Mucosa of gallbladder (tissue), 1 donor: Measurements from ENCODE around the gene ACKR1. TPM values are rescaled to one million over a fixed set of nuclear protein-coding genes. Genes with fewer than 3 reads are reported as not detected.

Experiments
- DNase-seq: peaks from one replicate; pipeline ENCODE4 v3.0.0-alpha.2; 2020; ENCODE audit warnings: low spot score
- total RNA-seq: library from RNA; stranded (reverse); gene quantifications from one replicate; pipeline ENCODE4 v1.2.1, GENCODE V29; 2021
- donor health status: DM: no; HTN: no; CAD: no.

Gene ACKR1, protein sequence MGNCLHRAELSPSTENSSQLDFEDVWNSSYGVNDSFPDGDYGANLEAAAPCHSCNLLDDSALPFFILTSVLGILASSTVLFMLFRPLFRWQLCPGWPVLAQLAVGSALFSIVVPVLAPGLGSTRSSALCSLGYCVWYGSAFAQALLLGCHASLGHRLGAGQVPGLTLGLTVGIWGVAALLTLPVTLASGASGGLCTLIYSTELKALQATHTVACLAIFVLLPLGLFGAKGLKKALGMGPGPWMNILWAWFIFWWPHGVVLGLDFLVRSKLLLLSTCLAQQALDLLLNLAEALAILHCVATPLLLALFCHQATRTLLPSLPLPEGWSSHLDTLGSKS
- 23.3 TPM for total RNA-seq

DNA sequence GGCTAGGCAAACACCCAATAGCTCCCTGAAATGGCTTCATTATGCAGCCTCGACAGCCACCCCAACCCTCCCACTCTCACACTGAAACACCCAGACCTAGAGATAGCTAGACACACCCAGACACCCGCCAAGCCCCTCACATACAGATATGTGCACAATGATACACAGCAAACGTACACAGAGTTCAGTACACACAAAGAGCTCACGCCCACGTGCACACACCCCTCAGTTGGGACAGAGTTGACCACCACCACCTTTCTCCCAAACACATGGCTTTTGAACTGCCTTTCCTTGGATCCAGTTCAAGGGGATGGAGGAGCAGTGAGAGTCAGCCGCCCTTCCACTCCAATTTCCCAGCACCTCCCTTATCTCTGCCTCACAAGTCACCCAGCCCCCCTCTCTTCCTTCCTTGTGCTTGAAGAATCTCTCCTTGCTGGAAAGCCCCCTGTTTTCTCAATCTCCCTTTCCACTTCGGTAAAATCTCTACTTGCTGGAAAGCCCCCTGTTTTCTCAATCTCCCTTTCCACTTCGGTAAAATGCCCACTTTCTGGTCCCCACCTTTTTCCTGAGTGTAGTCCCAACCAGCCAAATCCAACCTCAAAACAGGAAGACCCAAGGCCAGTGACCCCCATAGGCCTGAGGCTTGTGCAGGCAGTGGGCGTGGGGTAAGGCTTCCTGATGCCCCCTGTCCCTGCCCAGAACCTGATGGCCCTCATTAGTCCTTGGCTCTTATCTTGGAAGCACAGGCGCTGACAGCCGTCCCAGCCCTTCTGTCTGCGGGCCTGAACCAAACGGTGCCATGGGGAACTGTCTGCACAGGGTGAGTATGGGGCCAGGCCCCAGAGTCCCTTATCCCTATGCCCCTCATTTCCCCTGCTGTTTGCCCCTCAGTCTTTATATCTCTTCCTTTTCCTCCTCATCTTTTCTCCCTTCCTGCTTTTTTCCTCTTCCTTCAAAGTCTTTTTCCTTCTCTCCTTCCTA lies at the start of gene ACKR1:
TSS of gene ACKR1 (plus strand) at position 715 of the 981 bp plus-strand sequence. CDS start at position 800, 85 bp downstream.
- no peak for DNase-seq

DNA sequence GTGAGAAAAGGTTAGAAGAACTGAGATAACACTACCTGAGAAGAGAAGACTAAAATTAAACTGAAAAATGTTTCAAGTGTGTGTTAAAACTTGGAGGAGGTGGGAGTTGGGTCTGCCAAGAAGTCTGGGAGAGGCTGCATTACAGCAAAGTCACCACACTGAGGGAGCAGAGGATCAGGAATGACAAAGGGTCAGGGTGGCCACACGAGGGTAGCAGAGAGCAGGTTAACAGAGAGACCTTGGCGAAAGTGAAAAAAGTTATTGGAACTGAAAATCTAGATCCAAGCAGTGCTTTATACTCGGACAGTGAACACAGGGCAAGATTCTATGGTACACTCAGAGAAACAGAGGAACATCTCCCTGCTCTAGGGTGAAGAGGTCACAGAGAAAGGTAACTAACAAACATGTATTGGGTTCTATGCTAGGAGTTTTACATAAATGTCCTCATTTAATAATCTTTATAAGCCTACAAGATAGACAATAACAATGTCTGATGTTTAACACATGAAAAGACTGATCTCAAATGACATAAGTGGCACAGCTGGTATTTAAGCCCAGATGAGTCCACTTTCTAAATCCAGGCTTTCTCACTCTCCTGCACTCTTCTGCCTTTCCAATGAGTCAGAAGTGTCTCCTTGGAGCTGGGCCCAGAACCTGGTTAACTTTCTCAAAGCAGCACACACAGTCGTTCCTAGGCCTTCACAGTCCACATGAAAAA lies 43.5 kb upstream of the ACKR1 start:
- DNase-seq = peak; percentile 70

DNA sequence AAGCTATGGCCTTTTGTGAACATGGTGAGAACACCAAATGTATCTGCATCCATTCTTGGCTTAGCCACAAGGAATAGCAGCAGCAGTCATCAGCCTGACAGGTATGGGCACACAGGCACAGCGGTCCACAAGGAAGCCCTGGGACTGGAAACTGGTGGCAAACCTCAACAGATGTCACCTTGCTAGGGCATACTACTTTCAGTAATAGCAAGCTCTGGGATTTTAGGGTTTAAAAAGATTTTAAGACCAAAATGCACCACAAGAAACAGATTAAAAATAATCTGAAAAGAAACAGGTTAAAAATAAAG lies 43.0 kb upstream of the ACKR1 start:
- DNase-seq = no peak

DNA sequence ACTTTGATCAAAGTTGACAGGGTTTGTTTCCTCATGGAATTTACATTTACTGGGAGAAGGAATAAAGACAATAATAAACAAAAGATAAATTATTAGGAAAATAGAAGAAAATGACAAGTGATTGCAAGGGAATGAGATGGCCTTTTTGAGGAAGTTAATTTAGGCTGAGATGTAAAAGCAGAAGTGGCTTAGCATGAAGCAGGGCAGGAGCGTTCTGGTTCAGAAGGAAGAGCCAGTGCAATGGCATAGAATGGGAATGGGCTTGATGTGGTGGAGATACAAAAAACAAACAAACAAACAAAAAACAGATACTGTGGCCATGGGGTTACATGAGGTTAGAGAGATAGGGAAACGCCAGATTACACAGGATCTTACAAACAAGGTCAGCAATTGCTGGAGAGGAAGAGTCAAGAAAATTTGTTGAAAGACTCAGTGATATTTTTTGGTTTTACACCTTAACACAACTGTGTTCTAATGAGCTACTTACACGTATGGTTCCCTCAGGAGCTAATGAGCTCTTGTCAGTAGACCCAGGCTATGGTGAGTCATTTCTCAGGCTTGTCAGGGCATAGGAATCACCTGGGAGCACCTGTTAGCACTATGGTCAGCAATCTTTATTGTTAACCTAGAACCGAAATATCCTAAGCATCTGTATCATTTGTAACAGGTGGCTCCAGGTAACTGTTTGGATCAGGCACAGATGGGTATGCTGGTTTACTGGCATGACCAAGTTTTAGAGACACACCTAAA lies 42.0 kb upstream of the ACKR1 start:
- DNase-seq = no peak

DNA sequence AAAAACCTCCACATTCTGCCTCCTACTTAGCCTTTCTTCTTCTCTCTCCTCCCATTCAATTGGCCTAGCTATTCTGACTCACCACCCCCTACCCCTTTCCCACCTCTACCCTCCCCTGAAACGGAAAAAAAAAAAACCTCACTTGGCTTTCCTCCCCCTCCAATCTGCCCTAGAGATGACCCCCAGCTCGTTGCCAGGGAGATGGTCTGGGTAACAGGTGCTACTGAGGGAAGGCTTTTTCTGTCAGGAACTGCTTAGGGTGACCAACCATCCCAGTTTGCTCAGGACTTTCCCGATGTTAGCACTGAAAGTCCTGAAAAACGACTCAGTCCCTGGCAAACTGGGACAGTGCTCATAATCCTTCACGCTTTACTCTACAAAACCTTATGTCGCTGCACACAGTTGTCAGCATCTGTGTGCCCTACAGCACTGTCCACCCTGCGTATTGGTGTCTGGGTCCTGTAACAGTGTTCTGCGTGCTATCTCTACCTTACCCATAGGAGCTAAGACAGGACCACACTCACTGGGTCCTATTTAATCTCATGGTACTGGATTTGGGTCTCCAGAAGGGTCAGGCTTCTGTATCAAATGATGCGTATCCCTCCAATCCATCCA lies 41.0 kb upstream of the ACKR1 start:
- DNase-seq = no peak

DNA sequence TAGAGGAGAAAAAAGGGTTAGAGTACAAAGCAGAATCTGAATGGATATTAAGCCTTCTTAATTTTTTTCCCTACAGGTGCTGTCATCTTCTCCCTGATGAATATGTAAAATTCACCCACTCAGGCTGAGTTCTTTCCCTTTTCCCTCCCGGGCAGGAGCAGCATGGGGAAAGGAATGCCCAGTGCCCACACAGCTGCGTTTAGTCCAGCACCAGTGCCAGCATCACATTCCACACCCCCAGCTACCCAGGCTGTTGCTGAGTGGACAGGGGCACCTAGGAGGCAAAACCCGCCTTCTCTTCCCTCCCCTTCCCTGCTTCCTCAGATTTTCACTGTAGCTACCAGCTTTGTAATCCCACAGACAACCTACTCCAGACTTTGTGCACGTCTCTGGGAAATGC lies 36.6 kb upstream of the ACKR1 start:
- DNase-seq = no peak

DNA sequence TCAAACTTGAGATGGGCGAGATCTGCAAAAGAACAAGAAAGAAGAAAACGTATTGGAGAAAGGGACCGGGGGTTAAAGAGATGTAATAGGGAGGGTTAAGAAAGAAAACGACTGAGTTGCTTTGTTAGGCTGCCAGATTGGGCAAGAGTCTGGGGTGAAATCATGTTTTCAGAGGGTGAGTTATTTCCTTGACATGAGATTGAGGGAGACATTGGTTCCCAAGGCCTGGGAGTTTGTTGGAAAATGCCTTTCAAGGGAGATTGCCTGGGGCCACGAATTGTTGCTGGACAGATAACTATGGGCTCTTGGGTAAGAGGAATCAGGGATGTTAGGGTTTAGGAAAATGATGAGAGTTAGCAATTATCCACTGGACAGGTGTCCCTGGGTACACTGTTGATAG lies 34.0 kb upstream of the ACKR1 start:
- no peak for DNase-seq

DNA sequence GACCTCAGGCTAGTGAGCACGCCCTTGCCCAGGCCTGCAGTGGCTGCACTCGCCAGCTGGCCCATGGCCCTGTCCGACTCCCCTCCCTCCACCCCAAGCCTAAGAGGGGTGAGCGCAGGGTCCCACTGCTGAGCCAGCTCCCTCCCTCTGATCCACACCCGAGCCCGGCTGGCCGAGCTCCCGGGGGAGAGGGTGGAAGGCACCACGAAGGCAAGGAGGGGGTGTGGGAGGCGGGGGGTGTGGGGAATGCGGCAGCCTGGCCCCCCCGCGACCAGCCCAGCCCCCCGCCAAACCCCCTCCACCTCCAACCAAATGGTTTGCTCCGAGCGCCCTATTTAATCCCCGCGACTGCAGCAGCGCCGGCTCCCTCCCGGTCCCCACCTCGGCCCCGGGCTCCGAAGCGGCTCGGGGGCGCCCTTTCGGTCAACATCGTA lies 33.4 kb upstream of the ACKR1 start, which contains the start of gene CADM3:
TSS of gene CADM3 (plus strand) at position 362 of the 434 bp plus-strand sequence. CDS start 151 bp downstream, outside the sequence.
- DNase-seq = no peak

DNA sequence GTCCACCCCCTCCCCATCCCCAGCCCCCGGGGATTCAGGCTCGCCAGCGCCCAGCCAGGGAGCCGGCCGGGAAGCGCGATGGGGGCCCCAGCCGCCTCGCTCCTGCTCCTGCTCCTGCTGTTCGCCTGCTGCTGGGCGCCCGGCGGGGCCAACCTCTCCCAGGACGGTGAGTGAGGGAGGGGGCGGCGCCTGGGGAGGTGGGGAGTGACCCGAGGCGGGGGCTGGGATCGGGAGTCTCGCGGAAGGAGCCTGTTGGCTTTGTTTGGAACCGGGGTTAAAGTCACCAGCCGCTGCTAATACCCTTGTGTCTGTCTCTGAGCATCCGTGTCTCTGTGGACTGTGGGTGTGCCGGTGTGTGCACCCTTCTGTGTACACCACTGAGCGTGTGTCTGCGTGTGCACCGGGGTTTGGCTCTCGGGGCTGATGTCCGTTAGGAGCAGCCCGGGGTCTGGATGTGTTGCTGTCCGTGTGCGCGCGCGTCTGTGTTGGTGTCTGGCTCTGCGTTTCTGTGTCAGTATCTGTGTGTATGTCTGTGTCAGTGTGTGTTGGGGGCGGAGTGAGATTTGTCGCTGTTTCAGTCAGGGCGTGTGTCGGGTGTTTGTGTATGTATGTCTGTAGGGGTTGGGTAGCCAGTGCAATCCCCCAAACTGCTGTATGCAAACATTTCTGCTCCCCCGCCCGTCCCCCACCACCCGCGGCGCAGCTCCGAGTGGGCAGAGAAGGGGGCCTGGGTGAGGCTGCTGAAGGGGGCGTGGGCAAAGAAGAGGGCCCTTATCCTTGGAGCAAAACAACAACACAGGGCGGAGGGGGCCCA lies 32.8 kb upstream of the ACKR1 start:
- DNase-seq = no peak

DNA sequence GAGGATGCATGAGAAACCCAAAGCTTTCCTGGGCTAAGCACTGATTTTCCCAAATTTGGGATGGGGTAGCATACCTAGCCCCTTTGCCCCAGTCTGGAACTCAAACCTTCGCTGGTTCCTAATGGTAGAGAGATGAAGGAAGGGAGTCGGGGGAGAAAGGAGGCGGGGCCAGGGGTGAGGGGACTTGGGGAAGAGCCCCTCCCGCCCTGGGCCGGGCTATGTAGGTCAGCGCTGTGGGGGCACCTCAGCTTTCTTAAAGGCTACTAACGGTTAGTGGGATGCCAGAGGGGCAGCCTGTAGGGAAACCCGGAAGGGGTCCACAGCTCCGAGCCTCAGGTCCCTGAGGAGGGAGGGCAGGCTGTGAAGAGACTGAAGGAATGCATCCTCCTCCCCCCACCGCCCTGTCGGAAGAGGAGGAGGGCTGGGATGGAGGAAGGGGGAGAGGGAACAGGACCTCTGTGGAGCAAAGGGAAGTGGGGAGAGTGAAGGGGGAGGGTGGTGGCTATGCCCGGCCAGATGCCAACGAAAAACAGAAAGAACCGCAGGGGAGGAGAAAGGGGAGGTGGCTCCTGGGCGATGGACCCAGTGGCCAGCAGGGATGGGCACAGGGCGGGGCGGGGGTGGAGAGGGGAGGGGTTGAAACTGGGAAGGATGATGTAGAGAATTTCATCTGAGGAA lies 31.9 kb upstream of the ACKR1 start:
- no peak for DNase-seq

DNA sequence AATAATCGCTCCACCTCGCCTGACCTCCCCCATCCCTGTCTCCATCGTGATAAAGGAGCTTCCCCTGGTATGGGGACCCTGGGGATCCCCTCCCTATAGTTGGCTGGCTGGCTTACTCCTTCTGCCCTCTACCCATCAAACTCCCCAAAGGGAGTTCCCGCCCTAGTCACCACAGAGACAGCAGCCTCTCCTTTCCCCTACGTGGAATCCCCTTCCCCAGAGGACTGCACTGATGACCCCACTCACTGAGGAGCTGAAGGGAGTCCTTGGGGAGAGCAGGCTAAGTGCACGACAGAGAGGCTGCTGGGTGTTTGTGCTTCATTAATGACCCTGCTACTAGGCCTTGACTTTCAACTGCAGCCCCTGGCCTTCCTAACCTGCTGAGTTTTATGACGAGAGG lies 31.4 kb upstream of the ACKR1 start:
- no peak for DNase-seq

DNA sequence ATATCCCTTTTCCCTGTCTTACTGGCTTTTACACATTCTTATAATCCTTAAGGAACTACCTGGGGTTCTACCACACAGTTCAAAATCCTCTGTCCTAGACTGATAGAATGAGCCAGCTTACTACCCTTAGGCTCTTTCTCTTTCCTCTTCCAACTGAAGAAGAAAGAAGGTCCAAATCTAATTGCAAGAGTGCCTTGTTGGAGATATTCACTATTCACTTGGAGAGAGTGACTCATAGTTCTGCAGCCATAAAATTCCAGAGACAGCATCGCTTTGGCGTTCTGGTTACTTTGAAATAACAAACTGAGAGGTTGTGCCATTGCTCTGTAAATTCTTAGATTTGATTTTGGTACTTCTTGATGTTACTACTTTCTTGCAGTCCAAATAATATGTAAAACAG lies 29.1 kb upstream of the ACKR1 start:
- DNase-seq = no peak

DNA sequence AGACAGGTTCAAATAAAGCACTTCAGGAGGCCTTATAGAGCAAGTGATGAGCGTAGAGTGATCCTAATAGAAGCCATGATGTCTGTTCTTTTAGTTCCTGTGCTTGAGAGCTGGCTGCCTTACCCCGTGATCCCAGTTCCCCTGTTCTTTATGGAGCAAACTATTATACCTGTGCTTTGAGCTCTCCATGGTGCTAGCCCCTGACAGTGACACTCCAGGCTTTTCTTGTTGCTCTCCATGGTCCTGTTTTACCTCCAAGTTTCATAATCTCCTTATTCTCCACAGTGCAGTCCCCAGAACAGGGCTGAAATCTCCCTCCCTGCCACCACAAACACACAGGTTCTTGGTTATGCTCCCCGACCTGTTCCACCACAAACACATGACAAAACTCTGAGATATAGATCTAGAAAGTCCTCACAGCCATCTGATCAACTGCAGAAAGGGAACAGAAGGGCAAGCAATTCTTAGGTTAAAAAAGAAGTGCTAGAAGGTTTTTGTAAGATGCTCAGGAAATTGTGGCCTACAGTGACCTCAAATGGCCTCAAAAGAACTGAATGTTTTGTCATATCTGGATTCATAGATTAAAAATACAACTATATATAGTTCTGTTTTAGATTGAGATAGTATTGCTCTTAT lies 27.3 kb upstream of the ACKR1 start:
- DNase-seq = peak; percentile 72

DNA sequence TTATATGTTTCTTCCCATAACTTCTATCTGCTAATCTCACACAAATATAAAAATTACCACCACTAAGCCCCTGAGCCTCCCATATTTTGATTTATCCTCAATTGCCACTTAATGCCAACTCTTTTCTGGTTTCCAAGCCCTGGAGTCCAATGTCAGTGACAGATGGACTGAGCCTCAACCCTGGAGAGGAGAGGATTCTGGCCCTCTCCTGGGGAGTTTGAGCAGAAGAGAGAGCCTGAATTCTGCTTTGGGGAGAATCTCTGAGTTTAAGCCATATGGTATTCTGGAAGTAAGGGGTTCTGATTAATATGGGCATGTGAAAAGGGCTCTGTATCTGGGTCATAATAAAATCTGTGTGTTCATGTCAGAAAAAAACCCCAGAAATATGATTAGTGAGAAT lies 24.8 kb upstream of the ACKR1 start:
- DNase-seq = no peak

DNA sequence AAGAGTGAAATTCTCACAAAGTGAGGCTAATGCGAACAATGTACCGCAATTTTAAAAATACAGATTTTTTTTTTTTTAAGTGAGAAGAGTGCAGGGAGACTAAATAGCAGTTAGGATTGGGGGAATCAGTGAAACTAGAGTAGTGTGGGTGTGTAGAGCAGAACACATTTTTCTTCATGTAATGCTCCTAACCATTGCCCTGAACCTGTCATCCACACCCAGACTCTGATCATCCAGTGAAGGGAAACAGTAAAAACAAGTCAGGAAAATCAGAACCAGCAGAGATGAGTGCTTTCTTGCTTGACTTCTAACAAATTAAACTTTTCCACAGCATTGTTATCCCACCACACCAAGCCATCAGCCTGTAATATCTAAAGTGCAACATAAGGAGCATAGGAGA lies 24.2 kb upstream of the ACKR1 start:
- no peak for DNase-seq

DNA sequence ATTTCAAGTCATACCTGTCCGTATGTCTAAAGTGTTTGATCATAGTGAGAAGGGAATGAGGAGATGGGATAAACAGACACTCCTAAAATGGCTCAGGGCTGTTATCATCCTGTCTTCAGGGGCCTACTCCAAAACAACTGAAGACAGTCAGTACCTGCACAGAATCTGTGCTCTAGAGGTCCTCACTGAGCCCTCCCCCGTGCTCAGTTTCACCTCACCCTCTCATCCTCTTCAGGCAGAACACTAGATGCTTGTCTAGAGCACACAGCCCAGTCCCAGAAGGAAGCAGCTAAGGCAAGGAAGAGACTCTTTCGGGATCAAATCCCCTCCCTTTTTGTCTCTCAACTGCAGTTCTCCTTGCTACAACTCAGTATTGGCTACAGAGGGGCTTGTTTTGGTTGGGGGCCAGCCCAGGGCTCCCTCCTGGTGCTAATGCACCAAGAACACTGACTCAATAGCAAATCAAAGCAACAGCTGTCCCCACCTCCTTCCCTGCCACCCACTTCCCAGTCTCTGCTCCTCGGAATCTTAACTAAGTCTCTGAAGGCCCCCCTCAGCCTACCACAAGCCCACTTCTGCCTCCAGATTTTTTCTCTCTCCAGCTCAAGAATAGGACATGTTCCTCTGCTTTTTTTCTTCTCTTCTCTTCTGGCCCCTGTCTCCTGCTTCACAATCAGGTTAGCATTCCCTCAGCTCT lies 23.2 kb upstream of the ACKR1 start:
- DNase-seq = no peak

DNA sequence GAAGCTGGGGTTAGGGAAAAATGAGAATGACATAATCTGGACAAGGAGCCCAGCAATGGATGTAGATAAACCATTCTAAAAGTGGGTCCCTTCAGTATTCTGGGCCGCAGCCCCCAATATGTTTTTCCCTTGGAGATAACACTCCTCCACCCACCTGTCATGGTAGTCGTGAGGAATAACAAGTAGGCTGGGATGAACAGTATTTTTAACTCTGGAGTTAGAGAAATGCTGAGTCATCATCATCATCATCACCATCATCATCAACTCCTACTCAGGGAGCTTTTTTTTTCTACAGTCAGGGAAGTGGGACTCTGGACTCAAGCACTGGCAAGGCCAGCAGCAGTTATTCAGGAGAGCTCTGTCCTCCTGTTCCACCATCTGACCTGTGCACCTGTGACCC lies 20.5 kb upstream of the ACKR1 start:
- DNase-seq = no peak

DNA sequence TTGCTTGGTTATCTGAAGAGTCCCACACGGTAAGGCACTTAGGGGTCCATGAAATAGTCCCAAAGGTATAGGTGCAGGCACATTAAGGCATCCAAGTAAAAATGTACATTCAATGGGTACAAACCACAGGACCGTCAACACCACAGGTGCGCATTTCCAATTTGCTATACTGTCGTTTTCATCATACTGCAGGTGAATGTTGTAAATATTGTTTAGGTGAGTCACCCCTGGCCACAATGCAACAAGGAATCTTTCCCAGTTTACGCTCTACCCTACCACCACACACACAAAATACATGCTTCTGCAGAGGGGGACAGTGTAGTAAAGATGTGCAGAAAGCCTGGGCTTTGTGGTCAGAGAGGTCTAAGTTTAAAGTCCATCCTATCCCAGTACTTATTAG lies 19.6 kb upstream of the ACKR1 start:
- no peak for DNase-seq
